Epithelial cell of proximal tubule (primary cell): ENCODE measurements around the gene GSK3B. TPM values are rescaled to one million over a fixed set of nuclear protein-coding genes. Genes with fewer than 3 reads are reported as not detected.
A peak's percentile ranks its signal among the peaks of the same experiment; 100 is the strongest.

Experiments used
- DNase-seq: peaks from one replicate; pipeline ENCODE4 v3.0.0-alpha.2; 2011; ENCODE audit warnings: low read depth
- H3K4me3 ChIP-seq: 2 replicates; pipeline ENCODE4 v1.5.1; 2011; ENCODE audit warnings: low read depth, mild to moderate bottlenecking, low read length
- CTCF ChIP-seq: conservative IDR thresholded peaks from 2 replicates; pipeline ENCODE4 v1.5.1; 2012; ENCODE audit warnings: low read depth, mild to moderate bottlenecking, low read length
- total RNA-seq: library from RNA; depleted of rRNA; stranded (reverse); fragments of >200 nt; gene quantifications from 2 replicates; pipeline ENCODE4 v1.2.3, GENCODE V29; 2015

The GSK3B gene
- total RNA-seq, 1 donor from 2014 or later, result 31.7 TPM

DNA sequence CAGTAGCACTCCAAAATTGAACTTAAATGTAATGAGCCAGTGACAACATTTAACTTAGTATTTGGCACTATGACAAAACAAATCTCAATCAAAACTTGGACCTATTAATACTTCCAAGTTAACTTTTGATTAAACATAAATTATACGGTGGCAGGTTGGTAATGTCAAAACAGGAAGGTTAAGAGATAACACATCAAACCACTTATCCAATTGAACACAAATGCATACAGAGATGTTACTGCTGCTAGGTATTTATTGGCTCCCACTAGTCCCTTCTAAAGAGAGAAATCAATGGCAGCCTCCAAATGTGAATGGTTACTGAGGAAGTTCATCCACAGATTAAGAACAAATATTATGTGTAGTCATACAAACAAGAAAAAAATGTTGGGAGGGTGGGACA, 1.8 kb downstream of the GSK3B start:
- TF ChIP-seq CTCF, result no peak
- peak overlapping the region; percentile 83 for H3K4me3 ChIP-seq
- DNase-seq, result no peak

- H3K4me3 ChIP-seq, result peak overlapping the region; percentile 83
- no peak for DNase-seq
- no peak for TF ChIP-seq CTCF
Observed at GRCh38 chr3:120090422-120090821, 3.8 kb downstream of the GSK3B start.

DNA sequence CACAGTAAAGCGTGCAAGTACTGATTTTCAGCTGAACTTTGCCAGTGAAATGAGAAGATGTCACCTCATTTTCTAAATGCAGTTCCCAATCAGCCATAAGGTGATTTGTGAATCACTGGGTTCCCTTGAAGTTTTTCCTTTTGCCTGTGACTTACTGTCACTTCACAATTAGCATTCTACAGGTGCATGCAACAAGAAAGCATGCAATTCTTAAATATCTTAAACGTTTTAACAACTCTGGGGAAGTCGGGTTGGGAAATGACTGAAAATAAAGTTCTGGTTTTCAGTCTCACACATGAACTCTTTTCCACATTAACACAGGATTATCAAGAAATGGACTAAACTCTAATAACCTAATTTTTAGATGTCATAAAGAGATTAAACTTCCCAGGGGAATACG, 5.2 kb downstream of the GSK3B start:
- DNase-seq, result no peak
- no peak for TF ChIP-seq CTCF
- H3K4me3 ChIP-seq, result no peak overlapping the region

GRCh38 chr3:120088622-120089021, 5.6 kb downstream of the GSK3B start:
- H3K4me3 ChIP-seq, result no peak overlapping the region
- no peak for TF ChIP-seq CTCF
- DNase-seq, result no peak

GRCh38 chr3:120081719-120082118, 12.5 kb downstream of the GSK3B start:
- no peak overlapping the region for H3K4me3 ChIP-seq
- no peak for DNase-seq
- no peak for TF ChIP-seq CTCF

DNA sequence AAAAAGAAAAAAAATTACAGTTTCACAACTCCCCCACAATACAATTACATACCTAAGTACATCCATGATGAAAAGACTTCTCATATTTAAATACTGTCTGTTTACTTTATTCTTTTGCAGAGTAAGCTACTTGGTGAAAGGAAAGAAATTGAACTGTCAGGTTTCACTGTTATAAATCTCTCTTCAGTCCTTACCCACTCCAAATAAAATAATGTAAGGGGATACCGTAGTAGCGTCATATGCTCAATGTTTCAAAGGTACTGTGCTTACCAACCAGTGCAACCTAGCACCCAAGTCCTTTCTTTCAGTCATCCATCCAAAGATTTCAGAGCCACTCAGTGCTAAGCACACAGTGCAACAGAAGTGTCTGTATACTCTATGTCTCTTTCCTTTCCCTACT, 13.4 kb downstream of the GSK3B start:
- TF ChIP-seq CTCF, result no peak
- DNase-seq, result no peak
- H3K4me3 ChIP-seq, result no peak overlapping the region

GRCh38 chr3:120077731-120078130, 16.5 kb downstream of the GSK3B start:
- H3K4me3 ChIP-seq, result no peak overlapping the region
- DNase-seq, result no peak
- no peak for TF ChIP-seq CTCF
